ENCODE data around the gene TOPAZ1. TPM values are rescaled to one million over a fixed set of nuclear protein-coding genes. Genes with fewer than 3 reads are reported as not detected.

The TOPAZ1 gene
- total and polyA plus RNA-seq, 2 of the 4 experiments (the other 2 are of a cell fraction) = not detected

DNA sequence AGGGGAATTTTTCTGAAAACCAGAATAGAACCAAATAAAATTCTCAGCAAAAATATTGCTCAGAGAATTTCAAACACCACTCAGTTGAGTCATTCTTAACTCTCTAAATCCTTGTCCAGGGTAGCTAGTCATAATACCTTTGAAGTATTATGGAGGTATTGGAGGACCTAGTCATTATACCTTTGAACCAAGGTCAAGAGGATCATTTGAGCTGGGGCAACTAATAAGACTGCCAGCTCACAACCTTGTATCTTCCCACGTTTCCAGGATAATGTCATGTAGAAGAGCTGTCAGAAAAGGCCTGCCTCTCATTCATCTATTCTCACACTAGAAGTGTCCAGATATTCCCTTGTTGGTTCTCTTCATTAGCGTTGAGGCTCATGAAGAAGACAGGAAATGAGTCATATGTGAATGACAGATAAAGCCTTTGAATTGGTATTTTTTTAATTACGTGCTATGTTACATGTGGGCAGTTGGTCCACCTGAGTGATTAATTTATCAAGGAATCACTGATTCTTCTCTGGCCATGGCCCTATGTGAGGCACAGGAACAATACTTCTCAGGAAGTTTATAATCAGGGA is 48.3 kb downstream of the TOPAZ1 start:
- ATAC-seq (ENCODE audit: low read depth) = no peak
- Histone ChIP-seq H3K4me3 (ENCODE audit: insufficient read depth, low read depth, low read length) (no peak overlapping the region), H3K18ac (ENCODE audit: low read depth, low read length) (no peak overlapping the region), H3K27ac (ENCODE audit: insufficient read depth, low read length) (no peak overlapping the region), H4K91ac (ENCODE audit: insufficient read depth, low read depth, low read length) (no peak overlapping the region), H3K9me3 (ENCODE audit: control insufficient read depth, insufficient read depth, low read length) (no peaks in the 10 kb centered on the region), H3K27me3 (ENCODE audit: control insufficient read depth, insufficient read depth, low read length) (no peaks in the 10 kb centered on the region), H2BK15ac (ENCODE audit: low read depth, low read length) (no peak overlapping the region), H3K14ac (replicated peaks; ENCODE audit: low read depth, low read length) (no peak overlapping the region), H2BK5ac (ENCODE audit: low read depth, low read length, poor library complexity, severe bottlenecking) (no peak overlapping the region), H2AK5ac (ENCODE audit: low read depth, low read length) (no peak overlapping the region), H4K20me1 (ENCODE audit: insufficient read depth, low read length) (no peaks in the 10 kb centered on the region), H3K4me1 (ENCODE audit: control insufficient read depth, insufficient read depth, low read length) (no peaks in the 10 kb centered on the region), H2BK20ac (ENCODE audit: low read depth, low read length) (no peak overlapping the region), H2AFZ (replicated peaks; ENCODE audit: low read length, poor library complexity) (no peak overlapping the region), H3K9ac (ENCODE audit: low read depth, low read length) (no peak overlapping the region), H3K23ac (ENCODE audit: low read depth, low read length) (no peak overlapping the region), H3K4me2 (ENCODE audit: low read depth, low read length) (no peak overlapping the region), H3K79me1 (ENCODE audit: low read depth in 1 of 2, low read length in 2 of 2) (no peaks in the 10 kb centered on the region), H3K36me3 (ENCODE audit: control insufficient read depth, insufficient read depth, low read length) (no peaks in the 10 kb centered on the region), H3K56ac (ENCODE audit: extremely low read depth, insufficient read depth, low read length) (no peak overlapping the region), H2BK120ac (ENCODE audit: low read depth, low read length) (no peak overlapping the region), H2AK9ac (replicated peaks; ENCODE audit: low read depth, low read length, poor library complexity) (no peak overlapping the region), H3K9me1 (ENCODE audit: insufficient read depth, low read length) (no peaks in the 10 kb centered on the region), H4K5ac (ENCODE audit: low read depth, low read length) (no peak overlapping the region), H4K8ac (ENCODE audit: low read depth in 2 of 2, low read length in 2 of 2) (no peak overlapping the region), H3K4ac (ENCODE audit: low read depth, low read length) (no peak overlapping the region)
- TF ChIP-seq MAFK (IDR thresholded peaks at IDR 0.05; ENCODE audit: low read depth, low read length) (no peak), CHD1 (IDR thresholded peaks at IDR 0.05; ENCODE audit: low read depth, low read length) (no peak), NFE2L2 (IDR thresholded peaks at IDR 0.05; ENCODE audit: low read depth, low read length) (no peak), RCOR1 (IDR thresholded peaks at IDR 0.05; ENCODE audit: insufficient replicate concordance, low read length) (no peak), MAZ (IDR thresholded peaks at IDR 0.05; ENCODE audit: borderline replicate concordance, low read depth, low read length) (no peak), CEBPB (IDR thresholded peaks at IDR 0.05; ENCODE audit: low read depth, low read length) (no peak), MXI1 (IDR thresholded peaks at IDR 0.05; ENCODE audit: borderline replicate concordance, low read depth, low read length) (no peak), RFX5 (IDR thresholded peaks at IDR 0.05; ENCODE audit: low read depth, low read length) (no peak), RAD21 (IDR thresholded peaks at IDR 0.05; ENCODE audit: low read length) (no peak), POLR2A (IDR thresholded peaks at IDR 0.05; ENCODE audit: low read depth, low read length) (no peak), BHLHE40 (IDR thresholded peaks at IDR 0.05; ENCODE audit: low read depth, low read length) (no peak), SMC3 (IDR thresholded peaks at IDR 0.05; ENCODE audit: low read depth, low read length) (no peak)
- TF ChIP-seq, protein P1, sequence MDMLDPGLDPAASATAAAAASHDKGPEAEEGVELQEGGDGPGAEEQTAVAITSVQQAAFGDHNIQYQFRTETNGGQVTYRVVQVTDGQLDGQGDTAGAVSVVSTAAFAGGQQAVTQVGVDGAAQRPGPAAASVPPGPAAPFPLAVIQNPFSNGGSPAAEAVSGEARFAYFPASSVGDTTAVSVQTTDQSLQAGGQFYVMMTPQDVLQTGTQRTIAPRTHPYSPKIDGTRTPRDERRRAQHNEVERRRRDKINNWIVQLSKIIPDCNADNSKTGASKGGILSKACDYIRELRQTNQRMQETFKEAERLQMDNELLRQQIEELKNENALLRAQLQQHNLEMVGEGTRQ (IDR thresholded peaks at IDR 0.05; ENCODE audit: low read depth, low read length) = no peak
- TF ChIP-seq, protein P2, sequence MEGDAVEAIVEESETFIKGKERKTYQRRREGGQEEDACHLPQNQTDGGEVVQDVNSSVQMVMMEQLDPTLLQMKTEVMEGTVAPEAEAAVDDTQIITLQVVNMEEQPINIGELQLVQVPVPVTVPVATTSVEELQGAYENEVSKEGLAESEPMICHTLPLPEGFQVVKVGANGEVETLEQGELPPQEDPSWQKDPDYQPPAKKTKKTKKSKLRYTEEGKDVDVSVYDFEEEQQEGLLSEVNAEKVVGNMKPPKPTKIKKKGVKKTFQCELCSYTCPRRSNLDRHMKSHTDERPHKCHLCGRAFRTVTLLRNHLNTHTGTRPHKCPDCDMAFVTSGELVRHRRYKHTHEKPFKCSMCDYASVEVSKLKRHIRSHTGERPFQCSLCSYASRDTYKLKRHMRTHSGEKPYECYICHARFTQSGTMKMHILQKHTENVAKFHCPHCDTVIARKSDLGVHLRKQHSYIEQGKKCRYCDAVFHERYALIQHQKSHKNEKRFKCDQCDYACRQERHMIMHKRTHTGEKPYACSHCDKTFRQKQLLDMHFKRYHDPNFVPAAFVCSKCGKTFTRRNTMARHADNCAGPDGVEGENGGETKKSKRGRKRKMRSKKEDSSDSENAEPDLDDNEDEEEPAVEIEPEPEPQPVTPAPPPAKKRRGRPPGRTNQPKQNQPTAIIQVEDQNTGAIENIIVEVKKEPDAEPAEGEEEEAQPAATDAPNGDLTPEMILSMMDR (conservative IDR thresholded peaks at IDR 0.05; ENCODE audit: low read depth, low read length) = no peak
- TF ChIP-seq, protein P3, sequence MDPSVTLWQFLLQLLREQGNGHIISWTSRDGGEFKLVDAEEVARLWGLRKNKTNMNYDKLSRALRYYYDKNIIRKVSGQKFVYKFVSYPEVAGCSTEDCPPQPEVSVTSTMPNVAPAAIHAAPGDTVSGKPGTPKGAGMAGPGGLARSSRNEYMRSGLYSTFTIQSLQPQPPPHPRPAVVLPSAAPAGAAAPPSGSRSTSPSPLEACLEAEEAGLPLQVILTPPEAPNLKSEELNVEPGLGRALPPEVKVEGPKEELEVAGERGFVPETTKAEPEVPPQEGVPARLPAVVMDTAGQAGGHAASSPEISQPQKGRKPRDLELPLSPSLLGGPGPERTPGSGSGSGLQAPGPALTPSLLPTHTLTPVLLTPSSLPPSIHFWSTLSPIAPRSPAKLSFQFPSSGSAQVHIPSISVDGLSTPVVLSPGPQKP (IDR thresholded peaks at IDR 0.05; ENCODE audit: borderline replicate concordance, low read depth, low read length) = no peak
- no CpG with 5 or more reads among the region's 3 CpGs for WGBS, 2 experiments (ENCODE audit: extremely low coverage in 2 of 2, insufficient read length in 1 of 2)
- POLR2A ChIA-PET (ENCODE audit: unreplicated experiment) = no interaction called here
- in situ Hi-C loops (cut with MboI; ENCODE audit: low sequenced_read_pairs) (no loop called here), intact Hi-C loops (cut with micrococcal nuclease) (no loop called here), dilution Hi-C loops (cut with HindIII; ENCODE audit: low sequenced_read_pairs, unreplicated experiment) (no loop called here)
- BruUV-seq (replicated peaks) = no TSS peak
- DNase-seq = no peak
- CTCF ChIA-PET = interaction anchor here (1.1 kb wide), 1 partner anchor 11 kb away, joined by 5 read pairs; no protein-coding TSS in a partner anchor

Data from IMR-90 (cell line).